Stimulated activated CD4-positive, alpha-beta T cell treated with anti-CD3 and anti-CD28 coated beads, Interleukin-15, amount 100 ng/mL, for 1 hour (primary cell): ENCODE results near the gene DMAC2.
"Not testable (repeated sequence)": the region's sequence is repeated elsewhere in the genome, so short reads cannot be mapped to it uniquely, and the experiment has no call there.

Experiments
- DNase-seq, 2 donors: peaks; one replicate each; pipeline ENCODE4 v3.0.0-alpha.2; 2020; ENCODE audit warnings: low read depth in 1 of 2, low spot score in 1 of 2

Gene DMAC2

DNA sequence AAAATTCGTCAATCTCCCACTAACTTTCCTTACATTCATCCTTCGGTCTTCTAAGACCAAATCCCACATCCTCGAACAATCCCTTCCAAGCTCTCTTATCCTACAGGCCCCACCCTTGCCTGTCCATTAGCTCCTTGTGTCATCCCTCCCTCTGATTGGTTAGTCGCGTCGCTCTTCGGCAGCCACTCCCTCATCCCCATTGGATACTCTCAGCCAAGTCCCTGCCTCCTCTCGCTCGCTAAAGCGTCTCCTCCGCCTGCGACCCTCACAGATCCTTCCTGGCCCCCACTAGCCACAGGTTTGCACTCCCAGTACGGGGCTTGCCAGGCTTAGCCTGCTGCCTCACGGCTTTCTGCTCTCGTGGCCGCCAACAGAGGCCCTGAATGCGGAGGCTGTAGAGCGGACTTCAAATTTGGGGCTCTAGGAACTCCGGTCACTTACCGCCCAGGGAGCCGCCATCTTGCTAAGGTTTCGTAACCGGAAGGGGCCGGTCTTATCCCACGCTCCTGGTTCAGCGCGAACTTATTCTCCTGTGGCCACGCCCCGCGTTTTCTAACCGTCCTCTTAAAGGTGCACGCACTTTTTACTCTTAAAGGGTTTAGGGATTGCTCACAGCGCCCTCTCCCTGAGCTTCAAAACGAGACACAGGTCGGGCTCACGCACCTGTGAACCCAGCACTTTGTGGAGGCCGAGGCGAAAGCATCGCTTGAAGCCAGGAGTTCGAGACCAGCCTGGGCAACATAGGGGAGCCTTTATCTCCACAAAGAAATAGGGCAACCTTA is at the start of gene DMAC2:
Gene DMAC2, minus strand, starts transcription at position 472 of the 782 bp plus-strand sequence. Its CDS starts 13 bp downstream, at position 459.
- peak; percentile 81 to 85 for DNase-seq

DNA sequence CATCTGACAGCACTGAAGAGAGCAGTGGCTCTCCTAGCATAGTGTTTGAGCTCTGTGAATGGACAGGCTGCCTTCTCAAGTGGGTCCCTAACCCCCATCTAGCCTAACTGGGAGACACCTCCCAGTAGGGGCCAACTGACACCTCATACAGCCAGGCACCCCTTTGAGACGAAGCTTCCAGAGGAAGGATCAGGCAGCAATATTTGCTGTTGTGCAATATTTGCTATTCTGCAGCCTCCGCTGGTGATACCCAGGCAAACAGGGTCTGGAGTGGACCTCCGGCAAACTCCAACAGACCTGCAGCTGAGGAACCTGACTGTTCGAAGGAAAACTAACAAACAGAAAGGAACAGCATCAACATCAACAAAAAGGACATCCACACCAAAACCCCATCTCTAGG is 47.2 kb upstream of the DMAC2 start:
- DNase-seq = not testable (repeated sequence)

DNA sequence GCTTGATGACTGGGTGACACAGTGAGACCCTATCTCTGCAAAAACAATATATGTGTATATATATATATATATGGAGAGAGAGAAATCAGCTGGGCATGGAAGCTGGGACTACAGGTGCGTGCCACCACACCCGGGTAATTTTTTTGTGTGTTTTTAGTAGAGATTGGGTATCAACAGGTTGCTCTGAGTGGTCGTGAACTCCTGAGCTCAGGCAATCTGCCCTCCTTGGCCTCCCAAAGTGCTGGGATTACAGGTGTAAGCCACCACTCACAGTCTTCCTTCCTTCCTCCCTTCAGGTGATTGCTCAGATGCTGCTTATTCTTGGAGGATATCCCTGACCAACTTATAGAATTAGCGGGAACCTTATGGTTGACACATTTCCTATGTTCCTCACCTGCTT is 45.1 kb upstream of the DMAC2 start:
- DNase-seq = no peak

DNA sequence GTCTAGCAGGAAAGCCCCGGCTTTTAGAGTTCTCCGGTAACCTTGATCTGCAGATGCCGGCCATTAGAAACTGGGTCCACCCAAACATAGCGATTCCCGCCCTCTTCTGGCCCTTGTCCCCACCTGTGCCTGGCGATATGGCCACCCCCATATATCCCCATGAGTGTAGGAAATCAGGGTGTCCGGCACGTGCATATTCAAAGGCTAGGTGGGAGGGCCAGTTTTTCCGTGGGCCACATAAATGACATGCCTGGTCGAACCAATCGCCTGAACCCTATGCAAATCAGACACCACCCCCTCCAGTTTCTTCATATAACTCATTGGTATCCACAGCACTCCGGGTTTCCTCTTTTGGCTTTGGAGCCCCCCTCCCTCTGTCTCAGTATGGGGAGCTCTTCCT is 40.6 kb upstream of the DMAC2 start:
- no peak for DNase-seq

DNA sequence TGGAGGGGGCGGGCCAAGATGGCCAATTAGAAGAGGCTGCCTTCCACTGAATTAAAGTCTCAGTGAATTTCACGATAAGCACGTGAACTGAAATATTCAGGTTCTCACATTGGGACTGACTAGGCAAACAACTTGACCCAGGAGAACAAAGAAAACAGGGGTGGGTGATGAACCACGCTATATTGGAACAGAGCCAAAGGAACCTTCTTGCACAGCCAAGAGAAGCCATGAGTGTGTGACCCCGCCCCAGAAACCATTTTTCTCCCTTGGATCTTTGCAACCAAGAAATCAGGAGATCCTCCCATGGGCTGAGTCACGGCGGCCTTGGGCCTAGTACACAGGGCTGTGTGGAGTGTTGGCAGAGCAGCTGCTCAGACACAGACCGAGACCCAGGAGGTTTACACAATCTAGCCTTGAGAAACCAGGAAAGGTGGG is 40.1 kb upstream of the DMAC2 start:
- no peak for DNase-seq

DNA sequence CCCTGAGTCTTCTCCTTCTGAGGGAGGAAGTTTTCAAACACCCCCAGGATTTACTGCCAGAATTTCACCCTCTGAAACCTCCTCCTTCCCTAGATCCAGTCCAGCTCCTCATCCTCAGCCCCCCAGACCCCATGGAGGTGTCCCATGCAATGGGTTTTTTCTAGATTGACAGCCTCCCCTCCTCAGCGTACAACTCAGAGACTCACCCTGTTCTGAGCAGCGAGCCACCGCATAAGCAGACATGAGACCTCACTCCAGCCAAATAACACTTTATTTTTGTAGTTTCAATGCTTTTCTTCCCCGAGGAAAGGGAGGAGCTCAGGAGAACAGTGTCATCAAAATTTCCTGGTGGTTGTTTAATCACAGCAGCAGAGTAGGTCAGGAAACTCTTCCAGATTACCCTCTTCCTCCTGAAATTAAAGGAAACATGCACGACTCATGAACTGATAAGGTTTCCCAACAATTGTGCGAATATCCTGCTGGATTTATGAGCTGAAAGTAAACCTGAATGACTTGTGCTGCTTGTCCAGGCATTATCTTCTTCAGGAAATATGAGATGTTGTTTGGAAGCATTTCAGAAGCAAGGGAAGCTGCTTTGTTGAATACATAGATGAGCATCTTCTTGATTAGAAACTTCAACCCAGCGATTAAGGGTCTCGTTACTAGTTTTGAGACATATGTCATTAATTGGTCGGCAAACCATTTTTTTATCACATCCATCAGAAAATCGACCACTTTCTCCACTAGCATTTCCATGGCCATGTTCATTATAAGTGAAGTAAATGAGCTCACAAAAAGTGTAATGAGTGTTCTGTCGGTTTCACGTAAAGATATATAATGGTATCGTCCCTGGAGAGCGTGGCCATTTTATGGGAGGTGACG is 39.4 kb upstream of the DMAC2 start:
- DNase-seq = no peak

DNA sequence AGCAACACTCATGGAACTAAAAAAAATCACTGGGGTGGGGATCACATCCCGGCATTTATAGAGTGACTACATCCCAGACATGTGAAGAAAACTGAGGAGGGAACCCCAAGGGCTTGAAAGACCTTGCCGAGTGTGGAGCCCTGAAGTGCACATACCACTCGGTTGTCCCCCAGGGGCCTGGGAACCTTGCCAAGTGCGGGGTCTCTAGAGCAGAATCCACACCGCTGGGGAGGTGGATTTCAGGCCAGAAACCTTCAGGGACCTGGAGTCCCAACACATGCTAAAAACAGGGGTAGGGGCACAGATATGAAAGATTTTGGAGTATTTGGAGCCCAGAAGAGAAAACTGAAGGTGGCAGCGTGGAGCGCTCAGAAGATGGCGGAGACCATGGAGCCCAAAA is 38.5 kb upstream of the DMAC2 start:
- DNase-seq = no peak

DNA sequence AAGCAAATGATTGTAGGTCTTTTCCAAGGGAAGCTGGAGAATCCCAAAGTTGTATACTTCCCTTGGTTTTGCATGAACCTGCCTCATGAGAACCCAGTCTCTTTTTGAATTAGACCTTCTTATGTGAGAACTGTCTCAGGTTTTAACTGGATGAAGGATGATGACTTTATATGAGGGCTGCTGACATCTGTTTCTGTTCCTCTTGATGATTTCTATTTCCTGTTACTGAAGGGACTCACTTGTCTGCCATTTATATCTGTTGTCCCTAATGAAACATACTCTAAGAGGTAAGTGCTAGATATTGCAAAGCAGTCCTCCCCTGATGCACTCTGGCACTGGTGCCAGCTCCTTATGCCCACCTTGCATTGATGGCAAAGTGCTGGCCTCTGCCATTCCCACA is 36.9 kb upstream of the DMAC2 start:
- no peak for DNase-seq

DNA sequence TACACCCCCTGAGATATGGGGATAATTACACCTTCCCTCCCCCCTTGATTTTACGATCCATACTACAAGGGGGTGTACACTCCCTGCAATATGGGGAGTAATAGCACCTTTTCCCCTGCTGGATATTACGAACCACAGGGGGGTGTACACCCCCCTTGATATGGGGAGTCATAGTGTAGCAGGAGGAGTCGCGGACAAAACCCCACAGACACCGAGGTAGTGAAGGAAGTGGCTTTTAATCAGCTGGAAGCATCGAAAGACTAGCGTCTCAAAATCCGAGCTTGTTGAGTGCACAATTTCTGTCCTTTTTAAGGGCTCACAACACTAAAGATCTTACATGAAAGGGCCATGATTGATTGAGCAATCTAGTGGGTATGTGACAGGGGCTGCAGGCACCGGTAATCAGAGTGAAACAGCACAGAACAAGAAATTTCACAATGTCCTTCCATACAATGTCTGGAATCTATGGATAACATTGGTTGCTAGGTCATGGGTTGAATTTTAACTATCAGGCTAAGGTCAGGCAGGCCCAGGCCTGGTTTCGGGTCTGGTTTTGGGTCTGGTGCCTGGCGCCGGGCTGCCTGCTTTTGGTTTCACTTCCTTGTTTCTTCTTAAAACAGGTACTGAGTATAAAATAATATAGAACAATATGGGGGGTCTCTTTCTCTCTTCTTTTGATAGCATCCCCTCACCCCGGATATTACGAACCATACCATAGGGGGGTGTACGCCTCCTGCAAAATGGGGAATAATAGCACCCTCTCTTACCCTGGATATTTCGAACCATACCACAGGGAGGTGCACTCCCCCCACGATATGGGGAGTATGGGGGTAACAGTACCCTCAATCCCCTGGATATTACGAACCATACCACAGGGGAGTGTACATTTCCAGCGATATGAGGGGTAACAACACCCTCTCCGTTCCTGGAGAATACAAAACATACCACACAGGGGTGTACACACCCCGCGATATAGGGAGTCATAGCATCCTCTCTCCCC is 23.8 kb upstream of the DMAC2 start:
- DNase-seq = not testable (repeated sequence)

DNA sequence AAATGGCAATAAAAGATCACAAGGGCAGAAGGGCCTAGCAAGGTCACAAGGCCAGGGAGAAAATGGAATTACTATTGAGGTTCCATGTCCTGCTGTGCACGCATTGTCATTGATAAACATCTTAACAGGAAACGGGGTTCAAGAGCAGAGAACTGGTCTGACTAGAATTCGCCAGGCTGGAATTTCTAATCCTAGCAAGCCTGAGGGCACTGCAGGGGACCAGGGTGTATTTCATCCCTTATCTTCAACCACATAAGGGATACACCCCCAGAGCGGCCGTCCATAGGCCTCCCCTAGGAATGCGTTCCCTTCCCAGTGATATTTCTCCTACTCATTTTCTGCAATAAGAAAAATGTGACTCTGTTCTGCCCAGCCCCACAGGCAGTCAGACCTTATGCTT is 22.8 kb upstream of the DMAC2 start:
- no peak for DNase-seq

DNA sequence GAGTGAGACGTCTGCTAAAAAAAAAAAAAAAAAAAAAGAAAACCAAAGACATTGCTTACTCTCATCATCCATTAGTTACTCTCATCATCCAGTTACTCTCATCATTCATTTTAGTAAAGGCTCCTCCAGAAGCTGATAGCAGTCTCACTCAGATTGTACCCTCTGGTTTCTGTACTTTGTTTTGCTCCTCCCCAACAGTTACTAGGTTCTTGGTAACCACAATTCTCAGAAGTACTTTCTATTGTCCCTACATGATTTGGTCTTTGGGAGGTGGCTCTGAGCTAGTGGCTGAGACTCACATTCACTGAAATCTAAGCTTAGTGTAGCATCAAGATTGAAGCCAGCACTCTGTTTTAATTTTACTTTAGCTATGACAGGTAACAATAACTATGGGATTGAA is 17.5 kb upstream of the DMAC2 start:
- no peak for DNase-seq

DNA sequence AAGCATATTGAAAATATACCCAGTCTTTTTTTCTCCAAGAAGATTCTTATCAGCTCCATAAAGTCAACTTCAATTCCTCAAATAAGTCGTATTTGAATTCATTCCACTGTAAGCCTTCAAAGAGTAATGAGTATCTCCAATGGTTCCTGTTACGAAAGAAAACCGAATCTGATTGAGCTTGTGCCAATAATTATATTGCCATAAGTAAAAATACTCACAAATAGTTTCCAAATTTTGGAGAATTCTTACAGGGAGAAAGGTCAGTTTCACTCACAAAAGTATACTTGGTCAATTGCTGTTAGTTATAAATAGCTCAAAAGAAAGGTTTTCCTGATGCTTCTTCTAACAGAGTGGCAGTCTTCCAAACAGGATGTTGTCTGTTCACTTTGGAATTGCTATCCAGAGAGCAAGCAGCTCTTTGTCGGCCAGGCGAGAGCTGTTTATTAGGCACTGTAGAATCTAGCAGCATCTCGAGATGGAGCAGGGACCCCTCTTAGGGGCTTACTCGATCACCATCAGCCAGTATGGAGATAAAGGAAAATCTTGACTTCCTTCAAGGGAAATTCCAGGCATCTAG is 16.7 kb upstream of the DMAC2 start:
- DNase-seq = no peak

DNA sequence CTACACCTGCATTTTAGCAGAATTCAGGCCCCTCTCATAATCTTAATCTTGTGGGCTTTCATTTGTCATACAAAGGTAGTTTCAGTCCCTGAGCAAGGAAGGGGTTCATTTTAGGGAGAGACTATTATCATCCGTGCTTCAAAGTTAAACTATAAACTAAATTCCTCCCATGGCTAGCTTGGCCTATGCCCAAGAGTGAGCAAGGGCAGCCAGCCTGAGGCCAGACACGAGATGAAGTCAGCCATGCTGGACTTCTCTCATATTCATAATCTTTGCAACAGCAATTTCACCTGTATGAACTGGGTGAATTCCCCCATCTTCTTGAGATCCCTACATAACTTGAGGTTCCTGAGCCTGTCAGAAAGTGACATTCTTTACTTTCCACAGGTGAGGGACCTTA is 16.2 kb upstream of the DMAC2 start:
- no peak for DNase-seq

DNA sequence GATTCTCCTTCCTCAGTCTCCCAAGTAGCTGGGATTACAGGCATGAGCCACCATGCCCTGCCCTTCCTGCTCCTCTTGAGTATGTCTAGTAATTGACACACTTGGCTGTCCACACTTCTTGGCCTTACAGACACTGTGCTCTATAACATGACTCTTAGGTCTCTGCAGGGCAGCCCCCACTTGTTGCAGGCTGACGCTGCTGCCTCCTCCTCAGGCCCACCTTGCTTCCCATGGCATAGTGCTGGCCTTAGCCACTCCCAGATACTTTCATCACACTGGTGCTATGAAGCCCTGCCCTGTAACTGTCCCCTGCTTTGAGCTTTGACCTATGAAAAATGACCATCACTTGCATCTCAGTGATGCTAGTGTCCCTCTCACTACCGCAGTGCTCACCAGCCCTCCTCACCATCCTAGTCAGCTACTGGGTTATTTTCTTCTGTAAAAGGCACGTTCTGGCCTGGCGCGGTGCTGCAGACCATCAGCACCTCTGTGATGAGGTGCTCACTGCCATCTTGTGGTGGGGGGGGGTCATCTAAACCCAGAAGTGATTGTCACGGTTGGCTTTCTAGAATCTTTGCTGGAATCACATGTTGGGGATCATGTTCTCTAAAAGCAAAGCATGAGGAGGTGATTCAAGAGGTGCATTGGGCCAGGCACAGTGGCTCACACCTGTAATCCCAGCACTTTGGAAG is 13.0 kb upstream of the DMAC2 start:
- DNase-seq = no peak

DNA sequence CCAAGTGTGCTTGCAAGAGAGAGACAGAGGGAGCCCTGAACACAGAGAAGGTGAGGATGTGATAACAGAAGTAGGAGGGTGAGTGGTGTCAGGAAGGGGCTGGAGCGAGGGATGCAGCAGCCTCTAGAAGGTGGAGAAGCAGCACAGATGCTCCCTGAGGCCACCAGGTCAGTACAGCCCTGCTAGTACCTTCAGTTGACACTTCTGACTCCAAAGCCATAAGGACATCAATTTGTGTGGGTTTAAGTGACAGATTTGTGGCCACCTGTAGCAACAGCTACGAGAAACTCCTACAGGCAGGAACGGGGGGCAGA is 10.1 kb upstream of the DMAC2 start:
- no peak for DNase-seq

DNA sequence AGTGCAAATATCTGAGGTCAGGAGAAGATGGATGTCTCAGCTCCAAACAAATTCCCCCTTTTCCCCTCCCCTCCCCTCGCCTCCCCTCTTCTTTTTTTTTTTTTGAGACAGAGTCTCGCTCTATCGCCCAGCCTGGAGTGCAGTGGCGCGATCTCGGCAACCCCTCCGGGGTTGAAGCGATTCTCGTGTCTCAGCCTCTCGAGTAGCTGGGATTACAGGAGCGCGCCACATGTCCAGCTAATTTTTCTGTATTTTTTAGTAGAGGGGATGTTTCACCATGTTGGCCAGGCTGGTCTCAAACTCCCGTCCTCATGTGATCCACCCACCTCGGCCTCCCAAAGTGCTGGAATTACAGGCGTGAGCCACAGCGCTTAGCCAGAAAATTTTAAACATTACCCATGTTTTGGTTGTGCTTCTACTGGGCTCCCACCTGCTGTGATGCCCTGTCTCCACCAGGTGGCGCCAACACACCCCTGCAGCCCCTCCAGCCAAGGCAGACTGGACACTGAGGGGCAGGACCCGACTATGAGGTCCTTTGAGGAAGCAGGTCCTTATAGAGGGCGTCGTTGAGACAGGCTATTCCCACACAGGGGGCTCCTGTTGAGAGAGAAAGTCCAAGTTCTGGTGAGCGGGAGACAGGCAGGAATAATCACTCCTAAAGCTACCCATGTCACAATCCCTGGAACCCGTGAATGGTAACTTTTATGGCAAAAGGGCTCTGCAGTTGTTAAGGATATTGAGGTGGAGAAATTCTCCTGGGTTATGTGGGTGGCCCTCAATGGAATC is 9.6 kb upstream of the DMAC2 start:
- peak; percentile 52 to 56 for DNase-seq

DNA sequence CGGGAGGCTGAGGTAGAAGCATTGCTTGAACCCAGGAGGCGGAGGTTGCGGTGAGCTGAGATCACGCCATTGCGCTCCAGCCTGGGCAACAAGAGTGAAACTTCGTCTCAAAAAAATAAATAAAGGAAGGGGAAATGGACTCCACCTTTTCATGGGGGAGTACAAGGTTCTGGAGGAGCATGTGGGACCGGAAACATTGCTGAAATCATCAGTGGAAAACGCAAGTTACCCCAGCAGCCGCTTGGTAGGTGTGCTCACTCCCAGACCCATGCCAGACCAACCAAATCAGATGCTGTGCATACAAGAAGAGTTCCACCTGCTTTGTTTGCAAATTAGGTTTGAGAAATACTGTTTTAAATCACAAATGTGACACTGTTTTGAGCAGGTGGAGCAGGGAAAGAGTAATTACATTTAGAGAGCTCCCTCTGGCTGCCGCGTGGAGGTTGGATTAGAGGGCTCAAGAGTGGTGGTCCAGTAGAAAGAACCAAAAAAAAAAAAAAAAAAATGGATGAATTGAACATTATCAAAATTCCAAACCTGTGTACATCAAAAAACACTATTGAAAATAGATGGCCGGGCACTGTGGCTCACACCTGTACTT is 8.1 kb upstream of the DMAC2 start:
- no peak for DNase-seq

DNA sequence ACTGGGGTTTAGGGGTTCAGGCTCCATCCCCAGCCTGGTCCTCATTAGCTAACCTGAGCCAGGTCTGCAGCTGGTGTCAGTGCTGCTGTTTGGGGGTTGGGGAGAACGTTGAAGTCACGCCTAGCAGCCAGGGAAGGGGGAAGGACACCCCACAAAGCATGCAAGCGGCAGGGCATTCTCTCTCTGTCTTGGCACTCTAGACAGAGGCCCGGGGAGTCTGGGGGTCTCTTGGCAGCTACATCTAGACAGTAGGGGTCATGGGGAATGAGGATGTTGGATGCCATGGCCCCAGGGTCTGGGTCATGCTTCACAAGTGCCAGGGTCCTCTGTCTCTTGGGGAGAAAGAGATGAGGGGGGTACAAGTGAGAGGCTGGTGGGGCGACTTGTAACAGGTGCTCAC is 5.9 kb upstream of the DMAC2 start:
- DNase-seq = no peak

DNA sequence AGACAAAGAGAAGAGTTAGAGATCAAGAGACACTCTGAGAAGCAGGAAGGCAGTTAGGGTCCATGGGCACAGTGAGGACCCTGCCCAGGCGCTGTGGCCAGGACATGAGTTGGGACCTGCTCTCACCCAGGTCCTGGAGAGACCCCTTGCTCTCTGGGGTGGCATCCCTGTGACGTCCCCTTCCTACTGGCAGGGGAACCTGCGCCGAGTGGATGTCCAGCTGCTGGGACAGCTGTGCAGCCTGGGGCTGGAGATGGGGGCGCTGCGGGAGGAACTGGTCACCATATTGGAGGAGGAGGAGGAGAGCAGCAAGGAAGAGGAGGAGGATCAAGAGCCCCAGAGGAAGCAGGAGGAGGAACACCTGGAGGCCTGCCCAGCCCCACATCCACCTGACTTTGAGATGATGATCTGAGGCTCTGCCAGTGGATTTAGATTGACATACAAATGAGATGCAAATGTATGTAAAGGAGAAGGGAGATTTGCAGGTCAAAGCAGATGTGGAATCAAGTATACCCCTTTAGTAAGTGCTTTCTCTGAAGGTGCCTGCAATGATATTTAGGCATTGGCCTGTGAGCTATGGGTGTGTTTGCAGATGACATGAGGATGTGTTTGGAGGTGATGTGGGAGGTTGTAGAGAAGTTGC is 4.2 kb upstream of the DMAC2 start:
- no peak for DNase-seq
